ENCODE measurements around the gene EML6.

DNA sequence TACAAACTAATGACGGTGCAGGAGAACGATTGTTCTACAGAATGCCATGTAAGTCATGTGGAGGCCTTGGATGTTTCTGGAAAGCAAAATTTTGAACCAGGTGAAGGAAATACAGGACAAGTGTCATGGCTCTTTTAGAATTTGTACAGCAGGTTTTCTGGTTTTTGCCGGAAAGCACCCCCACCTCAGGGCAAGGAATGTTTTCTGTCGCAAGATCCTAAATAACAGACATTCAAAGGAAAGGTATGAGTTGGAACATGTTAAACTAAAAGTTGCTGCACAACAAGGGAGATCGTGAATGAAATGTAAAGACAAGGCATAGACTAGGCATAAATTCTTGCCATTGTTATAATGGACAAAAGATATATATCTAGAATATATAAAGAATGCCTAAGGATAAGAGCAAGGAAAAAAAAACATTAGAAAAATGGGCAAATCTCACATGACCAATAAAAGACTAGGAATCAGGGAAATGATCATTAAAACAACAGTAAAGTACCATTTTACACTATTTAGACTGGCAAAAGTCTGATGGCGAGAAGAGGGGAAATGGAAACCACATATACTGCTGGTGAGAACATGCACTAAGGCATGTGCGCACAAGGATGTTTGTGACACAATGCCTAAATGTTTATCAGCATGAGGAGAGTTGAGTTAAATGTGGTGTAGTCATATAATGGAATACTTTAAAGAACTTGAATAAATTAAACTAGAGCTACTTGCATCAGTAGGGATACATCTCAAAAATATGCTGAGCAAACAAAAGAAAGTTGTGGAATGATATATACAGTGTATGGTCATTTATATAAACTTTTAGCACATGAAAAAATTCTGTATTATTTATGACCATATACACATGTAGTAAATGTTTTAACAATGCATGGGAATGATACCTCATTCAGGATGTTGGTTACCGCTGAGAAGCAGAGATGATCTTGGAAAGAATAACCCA lies 127.0 kb downstream of the EML6 start:
- TF ChIP-seq, protein P1, sequence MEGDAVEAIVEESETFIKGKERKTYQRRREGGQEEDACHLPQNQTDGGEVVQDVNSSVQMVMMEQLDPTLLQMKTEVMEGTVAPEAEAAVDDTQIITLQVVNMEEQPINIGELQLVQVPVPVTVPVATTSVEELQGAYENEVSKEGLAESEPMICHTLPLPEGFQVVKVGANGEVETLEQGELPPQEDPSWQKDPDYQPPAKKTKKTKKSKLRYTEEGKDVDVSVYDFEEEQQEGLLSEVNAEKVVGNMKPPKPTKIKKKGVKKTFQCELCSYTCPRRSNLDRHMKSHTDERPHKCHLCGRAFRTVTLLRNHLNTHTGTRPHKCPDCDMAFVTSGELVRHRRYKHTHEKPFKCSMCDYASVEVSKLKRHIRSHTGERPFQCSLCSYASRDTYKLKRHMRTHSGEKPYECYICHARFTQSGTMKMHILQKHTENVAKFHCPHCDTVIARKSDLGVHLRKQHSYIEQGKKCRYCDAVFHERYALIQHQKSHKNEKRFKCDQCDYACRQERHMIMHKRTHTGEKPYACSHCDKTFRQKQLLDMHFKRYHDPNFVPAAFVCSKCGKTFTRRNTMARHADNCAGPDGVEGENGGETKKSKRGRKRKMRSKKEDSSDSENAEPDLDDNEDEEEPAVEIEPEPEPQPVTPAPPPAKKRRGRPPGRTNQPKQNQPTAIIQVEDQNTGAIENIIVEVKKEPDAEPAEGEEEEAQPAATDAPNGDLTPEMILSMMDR (IDR thresholded peaks at IDR 0.05), result no peak
- TF ChIP-seq EZH2 (IDR thresholded peaks at IDR 0.05), result no peak
- TF ChIP-seq EZH2phosphoT487 (IDR thresholded peaks at IDR 0.05), result no peak
